ENCODE results near the gene COA3. TPM values are rescaled to one million over a fixed set of nuclear protein-coding genes. Genes with fewer than 3 reads are reported as not detected.

COA3 gene
- total and polyA plus RNA-seq, 7 donors = 73.4 to 382 (median 100) TPM

DNA sequence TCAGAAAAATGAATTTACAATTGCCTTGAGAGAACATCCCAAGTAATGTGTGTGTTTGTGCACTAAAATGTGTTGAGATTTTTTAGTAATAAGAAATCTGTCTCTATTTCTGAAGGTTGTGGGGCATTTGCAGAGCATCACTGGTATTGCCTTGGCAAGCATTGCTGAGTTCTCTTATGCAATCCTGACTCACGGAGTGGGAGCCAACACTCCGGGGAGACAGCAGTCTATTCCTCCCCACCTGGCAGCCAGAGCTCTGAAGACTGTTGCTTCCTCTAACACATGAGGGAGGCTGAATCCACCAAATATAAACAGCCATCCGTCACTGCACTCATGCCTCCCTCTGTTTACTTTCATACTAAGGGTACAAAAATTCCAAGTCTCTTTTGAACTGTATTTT lies 10.7 kb upstream of the COA3 start:
- intact Hi-C loops (cut with DNase I) = no loop called here
- Histone ChIP-seq H3K9me3 (no peaks in the 10 kb centered on the region), H3K27ac (peak overlapping the region; percentile 51 to 70 (median 57)), H3K4me1 (peaks cover 0 to 14% (median 6%) of the 10 kb centered on the region in 4 donors), H3K27me3 (no peaks in the 10 kb centered on the region), H3K4me3 (no peak overlapping the region), H3K36me3 (peaks cover 4 to 42% (median 15%) of the 10 kb centered on the region in 4 donors)
- TF ChIP-seq EP300 (IDR thresholded peaks at IDR 0.05) (no peak), POLR2AphosphoS5 (IDR thresholded peaks at IDR 0.05) (peak in 2 of 4 donors; percentile 32 to 44)
- 28 to 61% methylated on average over 3 of the region's 3 CpGs for WGBS, 2 donors
- DNase-seq = peak; percentile 87

DNA sequence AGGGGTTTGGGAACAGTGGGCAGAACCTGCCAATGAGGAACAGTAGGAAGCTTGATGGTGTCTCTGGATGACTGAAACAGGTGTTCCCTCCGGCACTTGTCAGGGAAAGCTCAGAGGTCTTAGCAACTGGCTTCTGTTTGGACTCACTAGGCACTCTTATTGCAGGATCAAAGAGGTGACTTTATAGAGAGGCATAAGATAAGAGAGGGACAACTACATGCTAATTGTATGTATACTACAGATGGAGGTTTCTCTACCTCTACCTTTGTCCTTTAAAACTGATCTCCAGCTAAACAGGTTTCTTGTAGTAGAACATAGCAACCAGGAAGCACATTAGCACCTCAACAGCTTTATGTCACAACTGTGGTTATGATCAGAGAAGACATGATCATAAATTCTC lies 7.7 kb upstream of the COA3 start:
- TF ChIP-seq, protein P1, sequence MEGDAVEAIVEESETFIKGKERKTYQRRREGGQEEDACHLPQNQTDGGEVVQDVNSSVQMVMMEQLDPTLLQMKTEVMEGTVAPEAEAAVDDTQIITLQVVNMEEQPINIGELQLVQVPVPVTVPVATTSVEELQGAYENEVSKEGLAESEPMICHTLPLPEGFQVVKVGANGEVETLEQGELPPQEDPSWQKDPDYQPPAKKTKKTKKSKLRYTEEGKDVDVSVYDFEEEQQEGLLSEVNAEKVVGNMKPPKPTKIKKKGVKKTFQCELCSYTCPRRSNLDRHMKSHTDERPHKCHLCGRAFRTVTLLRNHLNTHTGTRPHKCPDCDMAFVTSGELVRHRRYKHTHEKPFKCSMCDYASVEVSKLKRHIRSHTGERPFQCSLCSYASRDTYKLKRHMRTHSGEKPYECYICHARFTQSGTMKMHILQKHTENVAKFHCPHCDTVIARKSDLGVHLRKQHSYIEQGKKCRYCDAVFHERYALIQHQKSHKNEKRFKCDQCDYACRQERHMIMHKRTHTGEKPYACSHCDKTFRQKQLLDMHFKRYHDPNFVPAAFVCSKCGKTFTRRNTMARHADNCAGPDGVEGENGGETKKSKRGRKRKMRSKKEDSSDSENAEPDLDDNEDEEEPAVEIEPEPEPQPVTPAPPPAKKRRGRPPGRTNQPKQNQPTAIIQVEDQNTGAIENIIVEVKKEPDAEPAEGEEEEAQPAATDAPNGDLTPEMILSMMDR (IDR thresholded peaks at IDR 0.05) = no peak
- no peak for TF ChIP-seq EP300 (IDR thresholded peaks at IDR 0.05)
- TF ChIP-seq POLR2A (IDR thresholded peaks at IDR 0.05) = no peak
- no peak for TF ChIP-seq POLR2AphosphoS5 (IDR thresholded peaks at IDR 0.05)
- no peak for DNase-seq
- Histone ChIP-seq H3K4me1 (peaks cover 0 to 13% (median 6%) of the 10 kb centered on the region in 4 donors), H3K27me3 (no peaks in the 10 kb centered on the region), H3K27ac (peak overlapping the region in 1 of 4 donors; percentile 76), H3K9me3 (no peaks in the 10 kb centered on the region), H3K36me3 (peaks cover 0 to 13% (median 3%) of the 10 kb centered on the region in 4 donors), H3K4me3 (no peak overlapping the region)
- WGBS, 2 donors = 20 to 66% methylated on average over 1 of the region's 1 CpG
- intact Hi-C loops (cut with DNase I) = no loop called here

DNA sequence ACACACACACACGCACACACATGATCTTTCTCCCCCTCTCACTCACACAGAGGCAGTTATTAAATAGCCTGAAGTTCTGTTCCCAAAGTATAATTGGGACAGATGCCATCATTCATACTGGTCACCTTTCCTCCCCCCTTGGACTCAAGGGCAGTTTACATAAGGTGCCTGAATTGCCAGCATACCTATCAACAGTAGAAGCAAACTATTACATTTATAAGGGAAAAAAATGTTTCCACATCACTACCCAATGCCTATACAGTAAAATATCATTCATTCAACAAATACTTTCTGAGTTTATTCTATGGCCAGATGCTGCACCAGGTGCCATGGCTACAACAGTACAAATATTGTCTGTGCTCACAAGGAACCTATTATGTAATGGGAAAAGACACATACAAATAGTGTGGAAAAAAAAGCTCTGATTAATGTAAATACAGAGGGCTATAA lies 6.4 kb upstream of the COA3 start:
- Histone ChIP-seq H3K27me3 (no peaks in the 10 kb centered on the region), H3K4me1 (peaks cover 0 to 13% (median 6%) of the 10 kb centered on the region in 4 donors), H3K9me3 (no peaks in the 10 kb centered on the region), H3K36me3 (no peaks in the 10 kb centered on the region), H3K27ac (peak overlapping the region in 1 of 4 donors; percentile 76), H3K4me3 (no peak overlapping the region)
- 27 to 72% methylated on average over 1 of the region's 1 CpG for WGBS, 2 donors
- intact Hi-C loops (cut with DNase I) = no loop called here
- DNase-seq = no peak
- TF ChIP-seq, protein P1 (IDR thresholded peaks at IDR 0.05) = no peak
- TF ChIP-seq EP300 (IDR thresholded peaks at IDR 0.05) (no peak), POLR2A (IDR thresholded peaks at IDR 0.05) (no peak), POLR2AphosphoS5 (IDR thresholded peaks at IDR 0.05) (no peak)

DNA sequence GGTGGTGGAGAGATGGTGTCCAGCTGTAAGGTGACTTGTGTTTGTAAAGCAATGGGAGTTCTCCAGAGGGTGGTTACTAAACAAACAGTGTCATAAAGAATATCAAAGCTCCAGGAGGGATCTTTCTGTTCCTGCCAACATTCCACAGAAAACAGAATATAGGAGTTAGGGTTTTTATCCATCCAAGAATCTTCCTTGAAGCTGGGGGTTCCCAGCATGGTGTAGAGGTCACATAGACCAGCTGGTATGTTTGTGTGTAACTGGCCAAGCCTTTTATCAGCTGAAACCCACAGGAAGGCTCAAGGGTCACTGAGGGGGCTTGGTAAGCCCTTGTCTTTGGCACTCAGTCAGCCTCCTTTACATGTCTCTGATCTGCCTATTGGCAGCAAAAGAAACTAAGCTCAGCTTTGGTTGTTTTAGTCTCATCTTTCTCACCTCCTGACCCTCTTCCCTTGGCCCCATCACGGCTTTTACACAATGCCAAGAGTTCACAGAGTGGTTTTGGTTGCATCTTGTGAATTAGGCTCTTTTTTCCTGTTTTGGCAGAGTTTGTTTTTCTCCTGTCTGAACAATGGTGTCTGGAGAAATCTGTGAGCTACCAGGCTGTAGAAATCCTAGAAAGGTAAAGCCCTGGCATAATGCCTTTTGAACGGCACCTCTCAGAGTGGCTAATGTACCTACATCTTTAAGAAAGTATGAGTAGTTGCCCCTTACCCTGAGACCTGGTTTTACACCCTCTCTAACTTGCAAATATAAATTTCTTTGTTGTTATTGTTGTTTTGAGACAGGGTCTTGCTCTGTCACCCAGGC lies 4.8 kb upstream of the COA3 start:
- Histone ChIP-seq H3K27ac (peak overlapping the region in 1 of 4 donors; percentile 76), H3K9me3 (no peaks in the 10 kb centered on the region), H3K27me3 (no peaks in the 10 kb centered on the region), H3K4me3 (no peak overlapping the region), H3K4me1 (peaks cover 0 to 7% (median 6%) of the 10 kb centered on the region in 4 donors), H3K36me3 (no peaks in the 10 kb centered on the region)
- intact Hi-C loops (cut with DNase I) = no loop called here
- whole genome bisulfite sequencing, 2 donors = 13 to 58% methylated on average over 2 of the region's 2 CpGs
- no peak for TF ChIP-seq POLR2AphosphoS5 (IDR thresholded peaks at IDR 0.05)
- DNase-seq = no peak

DNA sequence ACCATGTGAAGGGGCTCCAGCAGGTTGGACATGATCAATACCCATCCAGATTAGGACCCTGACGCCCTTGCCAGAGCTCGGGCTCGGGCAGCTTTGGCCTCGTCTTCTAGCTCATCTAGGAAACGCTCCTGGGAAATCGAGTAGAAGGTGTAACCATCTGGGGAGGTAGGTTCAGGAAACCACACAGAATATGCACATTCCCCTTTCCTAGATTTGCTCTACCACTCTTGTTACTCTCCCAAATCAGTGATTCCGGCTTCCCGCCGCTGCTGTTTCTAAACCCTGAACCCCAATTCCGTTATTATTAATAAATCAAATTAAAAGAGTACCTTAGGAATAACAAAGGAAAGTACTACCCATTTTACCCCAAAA lies 507 bp downstream of the COA3 start:
- intact Hi-C loops (cut with DNase I) = no loop called here
- H3K9me3 ChIP-seq = no peaks in the 10 kb centered on the region
- 4 to 13% methylated on average over 10 of the region's 10 CpGs for WGBS, 2 donors
- H3K4me1 ChIP-seq = peaks cover 0 to 25% (median 22%) of the 10 kb centered on the region in 4 donors
- H3K4me3 ChIP-seq = peak overlapping the region; percentile 72 to 88 (median 81)
- TF ChIP-seq EP300 (IDR thresholded peaks at IDR 0.05) = no peak
- TF ChIP-seq POLR2AphosphoS5 (IDR thresholded peaks at IDR 0.05) = no peak
- no peak for TF ChIP-seq POLR2A (IDR thresholded peaks at IDR 0.05)
- no peaks in the 10 kb centered on the region for H3K27me3 ChIP-seq
- H3K27ac ChIP-seq = peak overlapping the region; percentile 78 to 81 (median 80)
- no peak for DNase-seq
- peaks cover 0 to 23% (median 0%) of the 10 kb centered on the region in 4 donors for H3K36me3 ChIP-seq

All from sigmoid colon (tissue), 7 donors.